Fibroblast of lung (primary cell): ENCODE data around the gene EEF1AKMT3.

Experiments
- CTCF ChIP-seq, 2 donors: IDR thresholded peaks in 1 of 2; conservative IDR thresholded peaks in 1 of 2; 1 replicate in 1 of 2; 2 replicates in 1 of 2; pipeline ENCODE4 v1.5.1; 2011 to 2012; ENCODE audit warnings: low read length in 2 of 2, control low read depth in 1 of 2, inconsistent platforms in 1 of 2, low read depth in 1 of 2, mild to moderate bottlenecking in 1 of 2
- EZH2 ChIP-seq: IDR thresholded peaks from 2 replicates; pipeline ENCODE4 v1.5.1; 2012; ENCODE audit warnings: low read length, control low read depth, mild to moderate bottlenecking; ENCODE audit errors: missing control alignments

- TF ChIP-seq CTCF (conservative IDR thresholded peaks at IDR 0.05 in 1 of 2, IDR thresholded peaks at IDR 0.05 in 1 of 2; ENCODE audit: low read depth in 1 of 2, low read length in 2 of 2), result no peak
- TF ChIP-seq EZH2, result no peak
Observed at GRCh38 chr12:57775044-57775443, 2.6 kb downstream of the EEF1AKMT3 start.
